ENCODE data around the gene SFTA2.
A peak's percentile ranks its signal among the peaks of the same experiment; 100 is the strongest.

The SFTA2 gene

GRCh38 chr6:30955367-30956042, 23.5 kb upstream of the SFTA2 start:
- Mint-ChIP-seq H3K9me3 (no peaks in the 10 kb centered on the region), H3K4me1 (ENCODE audit: low read depth) (peaks cover 20% of the 10 kb centered on the region), H3K27me3 (peaks cover 43% of the 10 kb centered on the region), H3K36me3 (ENCODE audit: low read depth) (no peaks in the 10 kb centered on the region), H3K27ac (peak overlapping the region; percentile 74), H3K4me3 (peak overlapping the region; percentile 78)

GRCh38 chr6:30954631-30955366, 22.8 kb upstream of the SFTA2 start:
- peaks cover 20% of the 10 kb centered on the region for H3K4me1 Mint-ChIP-seq (ENCODE audit: low read depth)
- peak overlapping the region; percentile 74 for H3K27ac Mint-ChIP-seq
- peaks cover 48% of the 10 kb centered on the region for H3K27me3 Mint-ChIP-seq
- H3K9me3 Mint-ChIP-seq = no peaks in the 10 kb centered on the region
- no peaks in the 10 kb centered on the region for H3K36me3 Mint-ChIP-seq (ENCODE audit: low read depth)
- H3K4me3 Mint-ChIP-seq = peak overlapping the region; percentile 78

DNA sequence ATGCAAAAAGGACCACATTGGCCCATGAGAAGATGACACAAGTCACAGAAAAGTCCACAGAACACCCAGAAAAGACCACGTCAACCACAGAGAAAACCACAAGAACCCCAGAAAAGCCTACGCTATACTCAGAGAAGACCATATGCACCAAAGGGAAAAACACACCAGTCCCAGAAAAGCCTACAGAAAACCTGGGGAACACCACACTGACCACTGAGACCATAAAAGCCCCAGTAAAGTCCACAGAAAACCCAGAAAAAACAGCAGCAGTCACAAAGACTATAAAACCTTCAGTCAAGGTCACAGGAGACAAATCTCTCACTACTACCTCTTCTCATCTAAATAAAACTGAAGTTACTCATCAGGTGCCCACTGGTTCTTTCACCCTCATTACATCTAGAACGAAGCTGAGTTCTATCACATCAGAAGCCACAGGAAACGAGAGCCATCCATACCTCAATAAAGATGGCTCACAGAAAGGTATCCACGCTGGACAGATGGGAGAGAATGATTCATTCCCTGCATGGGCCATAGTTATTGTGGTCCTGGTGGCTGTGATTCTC, 20.0 kb upstream of the SFTA2 start:
- Mint-ChIP-seq H3K27ac (peak overlapping the region; percentile 78), H3K4me3 (peak overlapping the region; percentile 24), H3K4me1 (ENCODE audit: low read depth) (peaks cover 20% of the 10 kb centered on the region), H3K27me3 (peaks cover 61% of the 10 kb centered on the region), H3K9me3 (no peaks in the 10 kb centered on the region), H3K36me3 (ENCODE audit: low read depth) (no peaks in the 10 kb centered on the region)

GRCh38 chr6:30948811-30949210, 16.8 kb upstream of the SFTA2 start:
- no peak overlapping the region for H3K27ac Mint-ChIP-seq
- no peaks in the 10 kb centered on the region for H3K9me3 Mint-ChIP-seq
- peaks cover 6% of the 10 kb centered on the region for H3K4me1 Mint-ChIP-seq (ENCODE audit: low read depth)
- H3K36me3 Mint-ChIP-seq (ENCODE audit: low read depth) = no peaks in the 10 kb centered on the region
- no peak overlapping the region for H3K4me3 Mint-ChIP-seq
- peaks cover 63% of the 10 kb centered on the region for H3K27me3 Mint-ChIP-seq

DNA sequence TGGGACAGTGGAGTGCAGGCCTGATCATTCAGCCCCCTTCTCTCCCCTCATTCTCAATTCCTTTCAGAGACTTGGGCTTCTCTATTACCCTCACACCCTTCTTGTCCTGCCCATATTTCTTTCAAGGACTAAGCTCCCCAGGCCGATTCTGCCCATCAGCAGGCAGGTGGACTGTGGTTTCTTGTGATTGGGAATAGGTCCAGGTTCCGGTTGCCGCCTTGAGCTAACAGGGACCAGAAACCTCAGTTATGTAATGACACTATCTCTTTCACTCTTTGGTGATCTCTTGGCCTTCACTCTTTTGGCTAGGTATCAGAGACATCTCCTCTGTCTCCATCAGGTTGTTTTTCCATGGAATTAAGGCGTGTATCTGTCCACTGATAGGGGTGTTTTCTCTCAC, 15.3 kb upstream of the SFTA2 start:
- Mint-ChIP-seq H3K4me3 (no peak overlapping the region), H3K9me3 (no peaks in the 10 kb centered on the region), H3K36me3 (ENCODE audit: low read depth) (no peaks in the 10 kb centered on the region), H3K4me1 (ENCODE audit: low read depth) (peaks cover 6% of the 10 kb centered on the region), H3K27me3 (peaks cover 62% of the 10 kb centered on the region), H3K27ac (no peak overlapping the region)

DNA sequence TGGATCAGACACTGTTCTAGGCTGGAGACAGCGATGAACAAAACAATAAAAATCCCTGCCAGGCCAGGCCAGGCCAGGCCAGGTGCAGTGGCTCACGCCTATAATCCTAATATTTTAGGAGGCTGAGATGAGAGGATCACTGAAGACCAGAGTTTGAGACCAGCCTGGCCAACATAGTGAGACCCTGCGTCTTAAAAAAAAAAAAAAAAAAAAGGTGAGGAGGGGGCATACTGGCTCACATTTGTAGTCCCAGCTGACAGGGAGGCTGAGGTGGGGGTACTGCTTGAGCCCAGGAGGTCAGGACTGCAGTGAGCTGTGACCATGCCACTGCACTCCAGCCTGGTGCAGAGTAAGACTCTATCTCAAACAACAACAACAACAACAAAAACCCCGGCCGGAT, 13.3 kb upstream of the SFTA2 start:
- Mint-ChIP-seq H3K9me3 (no peaks in the 10 kb centered on the region), H3K27me3 (peaks cover 51% of the 10 kb centered on the region), H3K4me3 (no peak overlapping the region), H3K4me1 (ENCODE audit: low read depth) (no peaks in the 10 kb centered on the region), H3K36me3 (ENCODE audit: low read depth) (no peaks in the 10 kb centered on the region), H3K27ac (no peak overlapping the region)

- Mint-ChIP-seq H3K27ac (no peak overlapping the region), H3K27me3 (peaks cover 53% of the 10 kb centered on the region), H3K9me3 (no peaks in the 10 kb centered on the region), H3K4me3 (no peak overlapping the region), H3K4me1 (ENCODE audit: low read depth) (no peaks in the 10 kb centered on the region), H3K36me3 (ENCODE audit: low read depth) (no peaks in the 10 kb centered on the region)
Observed at GRCh38 chr6:30944051-30944450, 12.1 kb upstream of the SFTA2 start.

DNA sequence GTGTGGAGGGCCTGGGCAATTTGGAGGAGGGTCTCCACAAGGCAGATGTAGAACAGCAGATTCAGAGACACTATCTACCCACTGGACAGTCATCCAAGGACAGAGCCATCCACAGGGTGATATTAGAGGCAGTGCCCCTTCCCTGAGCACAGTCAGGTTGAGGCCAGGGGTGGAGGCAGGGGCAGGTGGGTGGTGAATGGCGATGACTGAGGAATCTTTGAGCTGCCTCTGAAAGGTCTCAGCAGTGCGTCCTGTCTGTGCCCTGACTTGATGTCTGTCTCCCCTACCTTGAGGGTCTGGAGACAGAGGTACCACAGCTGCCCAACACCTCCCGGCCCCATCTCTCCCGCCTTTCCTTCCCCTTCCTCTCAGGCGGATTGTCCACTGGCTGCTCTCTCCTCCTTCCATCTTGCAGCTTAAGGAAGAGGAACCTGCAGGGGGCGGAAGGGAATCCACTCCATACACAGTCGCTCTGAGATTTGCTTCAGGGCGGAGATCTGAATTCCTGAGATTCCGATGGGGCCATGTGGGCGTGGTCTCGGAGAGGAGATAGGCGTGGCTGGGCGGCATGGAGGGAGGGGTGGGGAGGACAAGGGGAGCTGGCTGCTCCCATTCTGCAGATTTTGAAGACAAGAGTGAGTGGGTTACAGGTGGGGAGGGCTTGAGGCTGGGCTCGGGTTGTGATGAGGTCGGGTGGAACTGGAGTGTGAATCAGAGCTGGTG, 10.5 kb upstream of the SFTA2 start:
- H3K4me3 Mint-ChIP-seq = no peak overlapping the region
- peaks cover 47% of the 10 kb centered on the region for H3K27me3 Mint-ChIP-seq
- H3K27ac Mint-ChIP-seq = no peak overlapping the region
- no peaks in the 10 kb centered on the region for H3K9me3 Mint-ChIP-seq
- H3K36me3 Mint-ChIP-seq (ENCODE audit: low read depth) = no peaks in the 10 kb centered on the region
- no peaks in the 10 kb centered on the region for H3K4me1 Mint-ChIP-seq (ENCODE audit: low read depth)

GRCh38 chr6:30940361-30940986, 8.5 kb upstream of the SFTA2 start, which contains the start of gene MUCL3:
MUCL3 (plus strand) TSS chr6:30940973; CDS start chr6:30941000, 27 bp downstream.
- Mint-ChIP-seq H3K9me3 (no peaks in the 10 kb centered on the region), H3K27ac (no peak within 1 kb of the TSS), H3K27me3 (peaks cover 45% of the 10 kb centered on the region)

DNA sequence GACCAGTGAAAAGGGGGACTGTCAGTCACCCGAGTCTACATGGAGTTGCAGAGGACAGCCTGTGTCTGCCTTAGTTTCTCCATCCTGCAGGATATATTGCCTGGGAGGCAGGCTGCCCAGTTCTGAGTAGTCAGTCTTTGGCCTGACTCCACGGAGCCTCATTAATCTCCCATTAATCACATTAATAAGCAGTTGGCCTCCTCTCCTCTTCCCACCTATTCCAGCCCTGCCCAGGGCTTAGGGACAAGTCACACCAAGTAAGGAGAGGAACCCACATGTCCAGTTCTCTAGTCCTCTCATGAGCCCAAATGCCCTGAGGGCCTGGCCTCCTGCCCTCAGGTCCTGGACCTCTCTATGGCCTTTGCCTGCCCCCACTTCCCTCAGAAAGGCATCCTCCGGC, 7.5 kb upstream of the SFTA2 start:
- H3K27me3 Mint-ChIP-seq = peaks cover 40% of the 10 kb centered on the region
- H3K9me3 Mint-ChIP-seq = no peaks in the 10 kb centered on the region
- H3K27ac Mint-ChIP-seq = no peak overlapping the region
- no peaks in the 10 kb centered on the region for H3K36me3 Mint-ChIP-seq (ENCODE audit: low read depth)
- no peaks in the 10 kb centered on the region for H3K4me1 Mint-ChIP-seq (ENCODE audit: low read depth)
- H3K4me3 Mint-ChIP-seq = no peak overlapping the region

More at GRCh38 chr6:30940361-30940986, 8.5 kb upstream of the SFTA2 start, which contains the start of gene MUCL3:
- Mint-ChIP-seq H3K36me3 (ENCODE audit: low read depth) (no peaks in the 10 kb centered on the region), H3K4me1 (ENCODE audit: low read depth) (no peaks in the 10 kb centered on the region), H3K4me3 (no peak within 1 kb of the TSS)

- no peaks in the 10 kb centered on the region for H3K4me1 Mint-ChIP-seq (ENCODE audit: low read depth)
- H3K9me3 Mint-ChIP-seq = no peaks in the 10 kb centered on the region
- H3K36me3 Mint-ChIP-seq (ENCODE audit: low read depth) = no peaks in the 10 kb centered on the region
- no peak overlapping the region for H3K27ac Mint-ChIP-seq
- H3K4me3 Mint-ChIP-seq = no peak overlapping the region
- peaks cover 34% of the 10 kb centered on the region for H3K27me3 Mint-ChIP-seq
Observed at GRCh38 chr6:30938730-30939129, 6.8 kb upstream of the SFTA2 start.

- Mint-ChIP-seq H3K36me3 (ENCODE audit: low read depth) (no peaks in the 10 kb centered on the region), H3K4me1 (ENCODE audit: low read depth) (no peaks in the 10 kb centered on the region), H3K4me3 (no peak overlapping the region), H3K27me3 (peaks cover 22% of the 10 kb centered on the region), H3K27ac (no peak overlapping the region), H3K9me3 (no peaks in the 10 kb centered on the region)
Observed at GRCh38 chr6:30937265-30937664, 5.3 kb upstream of the SFTA2 start.

- peaks cover 12% of the 10 kb centered on the region for H3K27me3 Mint-ChIP-seq
- H3K9me3 Mint-ChIP-seq = no peaks in the 10 kb centered on the region
- no peaks in the 10 kb centered on the region for H3K36me3 Mint-ChIP-seq (ENCODE audit: low read depth)
- no peak overlapping the region for H3K27ac Mint-ChIP-seq
- H3K4me1 Mint-ChIP-seq (ENCODE audit: low read depth) = no peaks in the 10 kb centered on the region
- no peak overlapping the region for H3K4me3 Mint-ChIP-seq
Observed at GRCh38 chr6:30935018-30935417, 3.0 kb upstream of the SFTA2 start.

GRCh38 chr6:30932665-30933365, 845 bp upstream of the SFTA2 start:
- Mint-ChIP-seq H3K9me3 (peaks cover 8% of the 10 kb centered on the region), H3K4me3 (no peak overlapping the region), H3K27me3 (no peaks in the 10 kb centered on the region), H3K27ac (no peak overlapping the region), H3K4me1 (ENCODE audit: low read depth) (no peaks in the 10 kb centered on the region), H3K36me3 (ENCODE audit: low read depth) (peaks cover 14% of the 10 kb centered on the region)
